SK-N-SH (cell line): ENCODE data around the gene PLB1.

Experiments used
- CTCF ChIP-seq: fragments of 200-600 bp; sonication (generic); IDR thresholded peaks from 2 replicates; pipeline ENCODE4 v1.6.1; 2017; ENCODE audit warnings: antibody characterized with exemption, mild to moderate bottlenecking, moderate library complexity
- ELF1 ChIP-seq: IDR thresholded peaks from 2 replicates; pipeline ENCODE4 v1.4.0; 2012
- FOXJ3 ChIP-seq: sonication (generic); formaldehyde crosslinking; IDR thresholded peaks from 2 replicates; pipeline ENCODE4 v1.5.1; 2020; ENCODE audit warnings: mild to moderate bottlenecking, missing genetic modification reagents
- FOXM1 ChIP-seq: IDR thresholded peaks from 2 replicates; pipeline ENCODE4 v1.4.0; 2012; ENCODE audit warnings: low read depth, mild to moderate bottlenecking
- POLR2AphosphoS5 ChIP-seq: IDR thresholded peaks from 2 replicates; pipeline ENCODE4 v1.6.1; 2012; ENCODE audit warnings: low read depth, low read length
- REST ChIP-seq: IDR thresholded peaks from 2 replicates; pipeline ENCODE4 v1.6.1; 2012; ENCODE audit warnings: mild to moderate bottlenecking, low read depth, low read length, moderate library complexity
- RFX5 ChIP-seq: IDR thresholded peaks from 2 replicates; pipeline ENCODE4 v1.6.1; 2012; ENCODE audit warnings: mild to moderate bottlenecking, improper control_type of control experiment, low read length
- SIN3A ChIP-seq: IDR thresholded peaks from 2 replicates; pipeline ENCODE4 v1.6.1; 2012; ENCODE audit warnings: low read depth, mild to moderate bottlenecking, low read length, moderate library complexity, borderline replicate concordance
- SMC3 ChIP-seq: IDR thresholded peaks from 2 replicates; pipeline ENCODE4 v1.6.1; 2012; ENCODE audit warnings: low read depth, low read length, improper control_type of control experiment
- YY1 ChIP-seq: IDR thresholded peaks from 2 replicates; pipeline ENCODE4 v1.4.0; 2012; ENCODE audit warnings: low read depth, mild to moderate bottlenecking

GRCh38 chr2:28656937-28657615 lies 161.2 kb downstream of the PLB1 start:
- TF ChIP-seq POLR2AphosphoS5 (no peak), REST (no peak), SMC3 (no peak), RFX5 (no peak), ELF1 (no peak), CTCF (no peak), FOXM1 (no peak), SIN3A (no peak), FOXJ3 (CRISPR knock-in tag) (no peak), YY1 (no peak)
